Measurements from ENCODE around the gene EXO5. TPM values are rescaled to one million over a fixed set of nuclear protein-coding genes. Genes with fewer than 3 reads are reported as not detected.

Gene EXO5
- total RNA-seq, 1 experiment from 2014 or later = 2.2 TPM

DNA sequence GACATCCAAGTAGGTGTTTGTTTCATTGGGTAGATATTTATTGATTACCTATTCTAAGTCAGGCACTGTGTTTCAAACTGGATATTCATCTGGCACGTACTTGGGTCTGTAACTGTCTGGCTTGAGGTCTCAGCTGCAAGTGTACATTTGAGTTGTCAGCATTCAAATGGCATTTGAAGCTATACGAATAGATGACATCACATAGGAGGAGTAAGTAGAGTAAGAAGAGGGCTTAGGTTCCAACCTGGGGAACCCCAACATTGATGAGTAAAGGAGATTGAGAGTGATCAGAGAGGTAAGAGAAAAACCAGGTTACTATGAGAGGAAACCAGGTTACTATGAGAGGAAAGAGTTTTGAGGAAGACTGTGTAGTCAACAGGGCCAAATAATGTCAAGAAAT, 53.6 kb downstream of the EXO5 start:
- H3K9me3 Mint-ChIP-seq (ENCODE audit: unreplicated experiment) = peaks cover 7% of the 10 kb centered on the region
- BruUV-seq (replicated peaks) = no TSS peak
- intact Hi-C loops (cut with micrococcal nuclease) = no loop called here
- DNase-seq (ENCODE audit: unreplicated experiment) = no peak
- H3K36me3 Mint-ChIP-seq (ENCODE audit: insufficient read depth, unreplicated experiment) = no peaks in the 10 kb centered on the region
- no peak overlapping the region for H3K4me3 Mint-ChIP-seq (ENCODE audit: unreplicated experiment)
- no peaks in the 10 kb centered on the region for H3K4me1 Mint-ChIP-seq (ENCODE audit: insufficient read depth, unreplicated experiment)
- CTCF ChIA-PET = interaction anchor here (0.5 kb wide), 1 partner anchor 114 kb away, joined by 3 read pairs; no protein-coding TSS in a partner anchor
- TF ChIP-seq, protein P1, sequence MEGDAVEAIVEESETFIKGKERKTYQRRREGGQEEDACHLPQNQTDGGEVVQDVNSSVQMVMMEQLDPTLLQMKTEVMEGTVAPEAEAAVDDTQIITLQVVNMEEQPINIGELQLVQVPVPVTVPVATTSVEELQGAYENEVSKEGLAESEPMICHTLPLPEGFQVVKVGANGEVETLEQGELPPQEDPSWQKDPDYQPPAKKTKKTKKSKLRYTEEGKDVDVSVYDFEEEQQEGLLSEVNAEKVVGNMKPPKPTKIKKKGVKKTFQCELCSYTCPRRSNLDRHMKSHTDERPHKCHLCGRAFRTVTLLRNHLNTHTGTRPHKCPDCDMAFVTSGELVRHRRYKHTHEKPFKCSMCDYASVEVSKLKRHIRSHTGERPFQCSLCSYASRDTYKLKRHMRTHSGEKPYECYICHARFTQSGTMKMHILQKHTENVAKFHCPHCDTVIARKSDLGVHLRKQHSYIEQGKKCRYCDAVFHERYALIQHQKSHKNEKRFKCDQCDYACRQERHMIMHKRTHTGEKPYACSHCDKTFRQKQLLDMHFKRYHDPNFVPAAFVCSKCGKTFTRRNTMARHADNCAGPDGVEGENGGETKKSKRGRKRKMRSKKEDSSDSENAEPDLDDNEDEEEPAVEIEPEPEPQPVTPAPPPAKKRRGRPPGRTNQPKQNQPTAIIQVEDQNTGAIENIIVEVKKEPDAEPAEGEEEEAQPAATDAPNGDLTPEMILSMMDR (IDR thresholded peaks at IDR 0.05; ENCODE audit: unreplicated experiment) = no peak
- H3K27me3 Mint-ChIP-seq (ENCODE audit: insufficient read depth, unreplicated experiment) = no peaks in the 10 kb centered on the region
- POLR2A ChIA-PET = no interaction called here
- H3K27ac Mint-ChIP-seq (ENCODE audit: low read depth, unreplicated experiment) = no peak overlapping the region

DNA sequence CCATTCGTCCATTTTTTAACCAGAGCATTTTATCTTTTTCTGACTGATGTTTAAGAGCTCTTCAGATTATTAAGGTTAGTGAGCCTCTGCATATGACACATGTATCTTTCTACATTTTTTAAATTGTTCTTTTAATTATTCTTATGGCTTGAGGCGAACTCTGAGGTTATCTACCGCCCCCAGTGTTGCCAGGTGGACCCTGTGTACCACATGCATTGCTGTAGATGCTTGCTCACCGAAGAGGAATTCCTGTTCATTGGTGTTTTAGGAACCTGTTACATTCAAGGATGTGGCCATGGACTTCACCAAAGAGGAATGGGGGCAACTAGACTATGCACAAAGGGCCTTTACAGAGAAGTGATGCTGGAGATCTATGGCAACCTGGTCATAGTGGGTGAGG, 54.7 kb downstream of the EXO5 start:
- no peak overlapping the region for H3K4me3 Mint-ChIP-seq (ENCODE audit: unreplicated experiment)
- H3K27ac Mint-ChIP-seq (ENCODE audit: low read depth, unreplicated experiment) = no peak overlapping the region
- POLR2A ChIA-PET = interaction anchor here (0.6 kb wide), 1 partner anchor 370 kb away, joined by 3 read pairs; no protein-coding TSS in a partner anchor
- peaks cover 7% of the 10 kb centered on the region for H3K9me3 Mint-ChIP-seq (ENCODE audit: unreplicated experiment)
- H3K4me1 Mint-ChIP-seq (ENCODE audit: insufficient read depth, unreplicated experiment) = no peaks in the 10 kb centered on the region
- H3K36me3 Mint-ChIP-seq (ENCODE audit: insufficient read depth, unreplicated experiment) = no peaks in the 10 kb centered on the region
- no peak for DNase-seq (ENCODE audit: unreplicated experiment)
- intact Hi-C loops (cut with micrococcal nuclease) = no loop called here
- CTCF ChIA-PET = interaction anchor here (0.6 to 1.4 kb wide), 4 partner anchors 29 to 852 kb away, joined by 3 to 5 read pairs (median 3); no protein-coding TSS in a partner anchor
- BruUV-seq (replicated peaks) = no TSS peak
- no peaks in the 10 kb centered on the region for H3K27me3 Mint-ChIP-seq (ENCODE audit: insufficient read depth, unreplicated experiment)
- TF ChIP-seq, protein P1 (IDR thresholded peaks at IDR 0.05; ENCODE audit: unreplicated experiment) = no peak

DNA sequence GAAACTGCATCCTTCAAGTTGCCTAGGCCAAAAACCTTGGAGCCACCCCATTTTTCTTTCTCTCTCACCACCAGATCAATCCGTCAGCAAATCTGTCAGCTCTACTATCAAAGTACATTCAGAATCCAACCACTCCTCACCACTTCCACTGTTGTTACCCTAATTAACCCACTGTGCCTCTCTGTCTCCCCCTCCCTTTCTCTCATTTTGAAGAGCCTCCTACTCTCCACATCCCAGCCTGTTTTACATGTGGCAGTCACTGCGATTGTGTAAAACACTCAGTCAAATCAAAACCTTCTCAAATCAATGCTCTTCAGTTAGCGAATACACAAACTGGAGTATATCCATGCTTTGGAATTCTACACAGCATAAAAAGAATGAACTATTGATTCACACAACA, 55.9 kb downstream of the EXO5 start:
- TF ChIP-seq, protein P1 (IDR thresholded peaks at IDR 0.05; ENCODE audit: unreplicated experiment) = no peak
- Mint-ChIP-seq H3K4me3 (ENCODE audit: unreplicated experiment) (no peak overlapping the region), H3K36me3 (ENCODE audit: insufficient read depth, unreplicated experiment) (no peaks in the 10 kb centered on the region), H3K27me3 (ENCODE audit: insufficient read depth, unreplicated experiment) (no peaks in the 10 kb centered on the region), H3K27ac (ENCODE audit: low read depth, unreplicated experiment) (no peak overlapping the region), H3K9me3 (ENCODE audit: unreplicated experiment) (peaks cover 7% of the 10 kb centered on the region), H3K4me1 (ENCODE audit: insufficient read depth, unreplicated experiment) (no peaks in the 10 kb centered on the region)
- no TSS peak for BruUV-seq (replicated peaks)
- intact Hi-C loops (cut with micrococcal nuclease) = no loop called here
- POLR2A ChIA-PET = no interaction called here
- CTCF ChIA-PET = interaction anchor here (1.4 kb wide), 1 partner anchor 28 kb away, joined by 5 read pairs; no protein-coding TSS in a partner anchor
- DNase-seq (ENCODE audit: unreplicated experiment) = no peak

DNA sequence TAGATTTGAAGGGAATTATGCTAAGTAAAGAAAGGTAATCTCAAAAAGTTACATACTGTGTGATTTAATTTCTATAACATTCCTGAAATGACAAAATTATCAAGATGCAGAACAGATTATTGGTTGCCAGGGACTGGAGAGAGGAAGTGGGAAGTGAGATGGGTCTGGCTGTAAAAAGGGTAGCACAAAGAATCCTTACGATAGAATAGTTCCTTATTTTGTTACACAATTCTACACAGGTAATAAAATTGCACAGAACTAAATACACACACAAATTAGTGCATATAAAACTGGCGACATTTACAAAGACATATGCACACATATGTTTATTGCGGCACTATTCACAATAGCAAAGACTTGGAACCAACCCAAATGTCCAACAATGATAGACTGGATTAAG, 56.3 kb downstream of the EXO5 start:
- no peaks in the 10 kb centered on the region for H3K36me3 Mint-ChIP-seq (ENCODE audit: insufficient read depth, unreplicated experiment)
- CTCF ChIA-PET = no interaction called here
- DNase-seq (ENCODE audit: unreplicated experiment) = no peak
- H3K4me3 Mint-ChIP-seq (ENCODE audit: unreplicated experiment) = no peak overlapping the region
- H3K9me3 Mint-ChIP-seq (ENCODE audit: unreplicated experiment) = peaks cover 7% of the 10 kb centered on the region
- POLR2A ChIA-PET = no interaction called here
- H3K27ac Mint-ChIP-seq (ENCODE audit: low read depth, unreplicated experiment) = no peak overlapping the region
- H3K27me3 Mint-ChIP-seq (ENCODE audit: insufficient read depth, unreplicated experiment) = no peaks in the 10 kb centered on the region
- intact Hi-C loops (cut with micrococcal nuclease) = no loop called here
- no TSS peak for BruUV-seq (replicated peaks)
- TF ChIP-seq, protein P1 (IDR thresholded peaks at IDR 0.05; ENCODE audit: unreplicated experiment) = no peak
- H3K4me1 Mint-ChIP-seq (ENCODE audit: insufficient read depth, unreplicated experiment) = no peaks in the 10 kb centered on the region

Other genes starting within 250 kb of the EXO5 start
- gene COL9A2, start 191.5 kb upstream of the EXO5 start, total RNA-seq (2022) = not detected in 2 replicates
- gene SMAP2, start 135.0 kb upstream of the EXO5 start, total RNA-seq (2022) = 20.2 and 21.2 TPM in 2 replicates
- gene ZFP69B, start 58.3 kb upstream of the EXO5 start, total RNA-seq (2022) = 6.0 and 8.9 TPM in 2 replicates
- 1.8 and 2.2 TPM in 2 replicates for gene ZFP69, start 31.5 kb upstream of the EXO5 start, total RNA-seq (2022)
- 1.4 and 1.8 TPM in 2 replicates for gene ZNF684, start 22.9 kb downstream of the EXO5 start, total RNA-seq (2022)
- 0.29 and 0.58 TPM in 2 replicates for gene RIMS3, start 156.9 kb downstream of the EXO5 start, total RNA-seq (2022)
- gene NFYC, start 182.9 kb downstream of the EXO5 start, total RNA-seq (2022) = 66.4 and 69.6 TPM in 2 replicates